K562 (cell line): ENCODE measurements around the gene PIP5KL1. TPM values are rescaled to one million over a fixed set of nuclear protein-coding genes. Genes with fewer than 3 reads are reported as not detected.

Source experiments
- ATF6 ChIP-seq: sonication (generic); formaldehyde crosslinking; IDR thresholded peaks from 2 replicates; pipeline ENCODE4 v1.4.0; 2020; ENCODE audit warnings: mild to moderate bottlenecking, missing genetic modification reagents
- DPF2 ChIP-seq: fragments of 450-650 bp; IDR thresholded peaks from 2 replicates; pipeline ENCODE4 v1.6.1; 2016
- FOXA3 ChIP-seq, 2 experiments: fragments of 450-650 bp in 1 of 2; sonication (generic) in 1 of 2; formaldehyde crosslinking; IDR thresholded peaks in 1 of 2; conservative IDR thresholded peaks in 1 of 2; 2 replicates each; pipeline versions ENCODE4 v1.4.0 to v1.8.0; 2020 to 2022; ENCODE audit warnings: mild to moderate bottlenecking in 2 of 2, missing genetic modification reagents in 1 of 2
- FOXK1 ChIP-seq: sonication (generic); formaldehyde crosslinking; IDR thresholded peaks from 2 replicates; pipeline ENCODE4 v1.8.0; 2022; ENCODE audit warnings: missing genetic modification reagents, mild to moderate bottlenecking, borderline replicate concordance
- GABPA ChIP-seq: fragments of 200-800 bp; sonication (Bioruptor generic); conservative IDR thresholded peaks from 2 replicates; pipeline ENCODE4 v1.6.1; 2016; ENCODE audit warnings: low read depth, missing genetic modification characterization, missing compliant biosample characterization
- HDAC1 ChIP-seq, 2 experiments: fragments of 450-650 bp; IDR thresholded peaks; 2 replicates each; pipeline ENCODE4 v1.6.1; 2016 to 2017; ENCODE audit warnings: inconsistent platforms in 1 of 2, mild to moderate bottlenecking in 1 of 2, moderate library complexity in 1 of 2
- HDAC2 ChIP-seq: fragments of 450-650 bp; IDR thresholded peaks from 2 replicates; pipeline ENCODE4 v1.6.1; 2016; ENCODE audit warnings: mild to moderate bottlenecking
- KDM1A ChIP-seq, 2 experiments: fragments of 450-650 bp; IDR thresholded peaks; 2 replicates each; pipeline ENCODE4 v1.6.1; 2016; ENCODE audit warnings: mild to moderate bottlenecking in 2 of 2
- LEF1 ChIP-seq: fragments of 450-650 bp; IDR thresholded peaks from 2 replicates; pipeline ENCODE4 v1.6.1; 2016; ENCODE audit warnings: mild to moderate bottlenecking
- MEIS2 ChIP-seq: fragments of 450-650 bp; IDR thresholded peaks from 2 replicates; pipeline ENCODE4 v1.6.1; 2014; ENCODE audit warnings: mild to moderate bottlenecking; ENCODE audit not compliant: partially characterized antibody
- MIER1 ChIP-seq: fragments of 450-650 bp; IDR thresholded peaks from 2 replicates; pipeline ENCODE4 v1.6.1; 2016; ENCODE audit warnings: antibody characterized with exemption, mild to moderate bottlenecking, low read depth
- MTA1 ChIP-seq: fragments of 450-650 bp; IDR thresholded peaks from 2 replicates; pipeline ENCODE4 v1.6.1; 2017; ENCODE audit warnings: borderline replicate concordance
- RFX7 ChIP-seq: fragments of 250-450 bp; sonication (Bioruptor Pico); IDR thresholded peaks from 2 replicates; pipeline ENCODE4 v1.5.1; 2021; ENCODE audit warnings: mild to moderate bottlenecking
- SOX6 ChIP-seq: fragments of 450-650 bp; IDR thresholded peaks from 2 replicates; pipeline ENCODE4 v1.6.1; 2014; ENCODE audit warnings: mild to moderate bottlenecking
- SP1 ChIP-seq: sonication (generic); formaldehyde crosslinking; IDR thresholded peaks from 2 replicates; pipeline ENCODE4 v1.8.1; 2022; ENCODE audit warnings: mild to moderate bottlenecking, missing genetic modification reagents
- TCFL5 ChIP-seq: fragments of 250-450 bp; sonication (Bioruptor Pico); conservative IDR thresholded peaks from 2 replicates; pipeline ENCODE4 v1.6.1; 2021; ENCODE audit warnings: mild to moderate bottlenecking, moderate library complexity, matching md5 sums
- TGIF2 ChIP-seq: sonication (generic); formaldehyde crosslinking; IDR thresholded peaks from 2 replicates; pipeline ENCODE4 v1.8.1; 2022; ENCODE audit warnings: mild to moderate bottlenecking, missing genetic modification reagents, moderate library complexity
- ZMIZ1 ChIP-seq, 2 experiments: fragments of 150-350 bp in 1 of 2; IDR thresholded peaks; 2 replicates each; pipeline ENCODE4 v1.6.1; 2012 to 2016; ENCODE audit warnings: low read depth in 2 of 2, low read length in 2 of 2, mild to moderate bottlenecking in 1 of 2, moderate library complexity in 1 of 2
- ZNF592 ChIP-seq: fragments of 450-650 bp; IDR thresholded peaks from 2 replicates; pipeline ENCODE4 v1.6.1; 2017; ENCODE audit warnings: antibody characterized with exemption, mild to moderate bottlenecking
- polyA plus RNA-seq, 8 experiments: library from polyadenylated mRNA; depleted of rRNA in 4 of 8; stranded (reverse) in 5 of 8; unstranded in 3 of 8; fragments of >200 nt; fragmentation: Nextera tagmentation in 2 of 8; fragmentation: Illumina TruSeq in 1 of 8; extraction: Ambion mirVana in 2 of 8; extraction: Trizol in 1 of 8; gene quantifications; 2 replicates each; pipeline versions ENCODE4 v1.2.1 to v1.2.3, GENCODE V29; 2011 to 2014; ENCODE audit warnings: inconsistent platforms in 1 of 8, missing spikeins in 1 of 8
- total RNA-seq, 7 experiments: library from RNA; depleted of rRNA in 6 of 7; stranded (reverse); fragments of >200 nt in 6 of 7; fragmentation: Illumina TruSeq in 2 of 7; extraction: Trizol in 2 of 7; gene quantifications; 2 replicates each; pipeline versions ENCODE4 v1.2.1 to v1.2.3, GENCODE V29; 2011 to 2021; ENCODE audit warnings: low replicate concordance in 1 of 7

Gene PIP5KL1
- total and polyA plus RNA-seq, 9 of the 15 experiments (the other 6 are each of a cell fraction or from before 2014, with no cell fraction given): 0.18 to 4.8 (median 1.2) TPM

- no peak for TF ChIP-seq ATF6 (CRISPR knock-in tag)
- TF ChIP-seq HDAC2: peak; percentile 81
- TF ChIP-seq ZMIZ1 (IDR thresholded peaks at IDR 0.05; ENCODE audit: low read depth in 2 of 2, low read length in 2 of 2): no peak
- peak; percentile 55; the same call in 1 of the 2 replicates for TF ChIP-seq SOX6
- TF ChIP-seq TGIF2: no peak
- TF ChIP-seq GABPA (tag): peak; percentile 36; the same call in 1 of the 2 replicates
- TF ChIP-seq ZNF592: no peak
- TF ChIP-seq MIER1: no peak
- no peak for TF ChIP-seq FOXA3 (CRISPR knock-in tag; conservative IDR thresholded peaks at IDR 0.05 in 1 of 2, IDR thresholded peaks at IDR 0.05 in 1 of 2)
- 0 out of 2 replicates have a peak, but pooled peaks have one; percentile 16 for TF ChIP-seq LEF1
- peak; percentile 67 for TF ChIP-seq MTA1
- 0 out of 2 replicates have a peak, but pooled peaks have one; percentile 73 for TF ChIP-seq FOXK1
- TF ChIP-seq MEIS2: peak; percentile 66
- TF ChIP-seq SP1 (CRISPR knock-in tag): peak; percentile 60
- peak in 1 of 2 experiments; percentile 66; a peak in 1 of 4 replicates for TF ChIP-seq HDAC1 (IDR thresholded peaks at IDR 0.05)
- no peak for TF ChIP-seq RFX7
- peak; percentile 84 for TF ChIP-seq DPF2
- no peak for TF ChIP-seq TCFL5
- peak; percentile 65 to 68 for TF ChIP-seq KDM1A (IDR thresholded peaks at IDR 0.05)
These were observed 11.2 kb downstream of the PIP5KL1 start (continued) for GRCh38 chr9:127919253-127919815.
